Nucleus accumbens (tissue), 56 donors: ENCODE measurements around the gene TRMU.

Source experiments
- DNase-seq, 56 donors: peaks; one replicate each; lab custom pipeline; 2025; lab: John Stamatoyannopoulos, UW

The TRMU gene

GRCh38 chr22:46335201-46336118 is at the start of gene TRMU:
TSS of gene TRMU (plus strand) at chr22:46335714. CDS start at chr22:46335765, 51 bp downstream.
- DNase-seq = peak in 54 of 56 donors; percentile 29 to 88 (median 68)

GRCh38 chr22:46286006-46286405 is 49.5 kb upstream of the TRMU start:
- no peak for DNase-seq

GRCh38 chr22:46286941-46287872 is 48.3 kb upstream of the TRMU start:
- no peak for DNase-seq

- DNase-seq = no peak
Measured at GRCh38 chr22:46287873-46288751, 47.4 kb upstream of the TRMU start.

GRCh38 chr22:46288846-46289243 is 46.7 kb upstream of the TRMU start:
- DNase-seq = no peak

GRCh38 chr22:46289244-46289891 is 46.1 kb upstream of the TRMU start:
- DNase-seq = no peak

- no peak for DNase-seq
Measured at GRCh38 chr22:46290121-46290842, 45.2 kb upstream of the TRMU start.

- DNase-seq = no peak
Measured at GRCh38 chr22:46290843-46291785, 44.4 kb upstream of the TRMU start.

GRCh38 chr22:46292173-46292572 is 43.3 kb upstream of the TRMU start:
- DNase-seq = no peak

- DNase-seq = peak in 1 of 56 donors; percentile 29
Measured at GRCh38 chr22:46292732-46293131, 42.8 kb upstream of the TRMU start.

GRCh38 chr22:46293577-46294260 is 41.8 kb upstream of the TRMU start:
- DNase-seq = peak in 44 of 56 donors; percentile 7 to 88 (median 56)

- no peak for DNase-seq
Measured at GRCh38 chr22:46294784-46295183, 40.7 kb upstream of the TRMU start.

GRCh38 chr22:46295277-46295971 is 40.1 kb upstream of the TRMU start:
- no peak for DNase-seq

GRCh38 chr22:46296257-46297150 is 39.0 kb upstream of the TRMU start, which contains the start of gene GTSE1:
TSS of gene GTSE1 (plus strand) at chr22:46296870. CDS start at chr22:46297401, 531 bp downstream.
- DNase-seq = peak; percentile 63 to 98 (median 94)

GRCh38 chr22:46297151-46297812 is 38.2 kb upstream of the TRMU start:
- no peak for DNase-seq
